Esophagus squamous epithelium (tissue), 5 donors: ENCODE results near the gene PCDH9. TPM values are rescaled to one million over a fixed set of nuclear protein-coding genes. Genes with fewer than 3 reads are reported as not detected.

ENCODE experiments used
- DNase-seq: peaks from one replicate; lab custom pipeline; 2025; lab: John Stamatoyannopoulos, UW
- H3K27ac ChIP-seq, 4 donors: fragments of 200-600 bp; sonication (generic); one replicate each; pipeline ENCODE4 v1.5.1; 2016 to 2019; ENCODE audit warnings: mild to moderate bottlenecking in 1 of 4
- H3K27me3 ChIP-seq, 4 donors: fragments of 200-600 bp; sonication (generic); 1 replicate in 3 of 4; 2 replicates in 1 of 4; pipeline versions ENCODE4 v1.5.1 to v1.6.0; 2017 to 2021; ENCODE audit warnings: antibody characterized with exemption in 1 of 4
- H3K36me3 ChIP-seq, 3 donors: fragments of 200-600 bp; sonication (generic); one replicate each; pipeline ENCODE4 v1.5.1; 2016 to 2019
- H3K4me1 ChIP-seq, 3 donors: fragments of 200-600 bp; sonication (generic); one replicate each; pipeline ENCODE4 v1.5.1; 2017 to 2019
- H3K4me3 ChIP-seq, 4 donors: fragments of 200-600 bp; sonication (generic); 1 replicate in 3 of 4; 2 replicates in 1 of 4; pipeline ENCODE4 v1.5.1; 2016 to 2019; ENCODE audit warnings: mild to moderate bottlenecking in 2 of 4, moderate library complexity in 1 of 4
- H3K9me3 ChIP-seq, 3 donors: fragments of 200-600 bp; sonication (generic); one replicate each; pipeline ENCODE4 v1.5.1; 2016 to 2019
- CTCF ChIP-seq, 6 experiments: fragments of 450-650 bp in 4 of 6; fragments of 200-600 bp in 2 of 6; sonication (generic) in 2 of 6; IDR thresholded peaks; one replicate each; pipeline ENCODE4 v1.5.1; 2016 to 2019; ENCODE audit warnings: antibody characterized with exemption in 6 of 6, mild to moderate bottlenecking in 4 of 6, moderate library complexity in 4 of 6
- POLR2A ChIP-seq, 4 donors: fragments of 450-650 bp; IDR thresholded peaks; one replicate each; pipeline ENCODE4 v1.6.1; 2017; ENCODE audit warnings: antibody characterized with exemption in 4 of 4, mild to moderate bottlenecking in 4 of 4, moderate library complexity in 3 of 4
- WGBS, 2 donors: methylation state at CpG; one replicate each; pipeline ENCODE4 v1.1.5; 2018; 5-methylcytosine and 5-hydroxymethylcytosine counted together
- intact Hi-C: fragments of 100-400 bp; cut with DNase I; formaldehyde crosslinking; loops from one replicate; pipeline ENCODE4 v1.15.0; 2022
- total RNA-seq, 4 donors: library from RNA; depleted of rRNA; stranded (reverse); fragments of >200 nt; gene quantifications; one replicate each; pipeline ENCODE4 v1.1.0, GENCODE V29; 2016
- donor health status: DM: yes; HTN: yes; CAD: no.

Gene PCDH9
- total RNA-seq, 4 donors from 2014 or later, result 0.04 to 1.9 (median 0.45) TPM

- no peak for TF ChIP-seq POLR2A (IDR thresholded peaks at IDR 0.05)
- TF ChIP-seq CTCF (IDR thresholded peaks at IDR 0.05), result no peak
- no peak for DNase-seq
- Histone ChIP-seq H3K4me3 (no peak overlapping the region), H3K27me3 (no peaks in the 10 kb centered on the region), H3K27ac (no peak overlapping the region), H3K4me1 (no peaks in the 10 kb centered on the region), H3K9me3 (no peaks in the 10 kb centered on the region), H3K36me3 (no peaks in the 10 kb centered on the region)
- intact Hi-C loops, result no loop called here
These were observed 566.4 kb downstream of the PCDH9 start for GRCh38 chr13:66663711-66664110.

GRCh38 chr13:66663206-66663605 is 566.9 kb downstream of the PCDH9 start:
- 66 to 74% methylated on average over 2 of the region's 2 CpGs for WGBS, 2 donors
- H3K27me3 ChIP-seq, result no peaks in the 10 kb centered on the region
- TF ChIP-seq POLR2A (IDR thresholded peaks at IDR 0.05) (no peak), CTCF (IDR thresholded peaks at IDR 0.05) (no peak)

GRCh38 chr13:66661336-66661735 is 568.8 kb downstream of the PCDH9 start:
- no peak overlapping the region for H3K27ac ChIP-seq
- no peak overlapping the region for H3K4me3 ChIP-seq
- H3K27me3 ChIP-seq, result no peaks in the 10 kb centered on the region
- intact Hi-C loops, result no loop called here
- no peaks in the 10 kb centered on the region for H3K9me3 ChIP-seq
- no peak for TF ChIP-seq CTCF (IDR thresholded peaks at IDR 0.05)
- TF ChIP-seq POLR2A (IDR thresholded peaks at IDR 0.05), result no peak
- H3K4me1 ChIP-seq, result peaks cover 0 to 3% (median 0%) of the 10 kb centered on the region in 3 donors
- WGBS, 2 donors, result 87 to 88% methylated on average over 2 of the region's 2 CpGs
- H3K36me3 ChIP-seq, result no peaks in the 10 kb centered on the region
- no peak for DNase-seq

More at GRCh38 chr13:66663206-66663605, 566.9 kb downstream of the PCDH9 start:
- DNase-seq, result no peak
- no peaks in the 10 kb centered on the region for H3K9me3 ChIP-seq
- no peak overlapping the region for H3K4me3 ChIP-seq
- H3K27ac ChIP-seq, result no peak overlapping the region
- H3K36me3 ChIP-seq, result no peaks in the 10 kb centered on the region
- H3K4me1 ChIP-seq, result no peaks in the 10 kb centered on the region
- intact Hi-C loops, result no loop called here

- Histone ChIP-seq H3K36me3 (no peaks in the 10 kb centered on the region), H3K4me3 (no peak overlapping the region), H3K9me3 (no peaks in the 10 kb centered on the region), H3K27ac (no peak overlapping the region), H3K4me1 (peaks cover 0 to 3% (median 0%) of the 10 kb centered on the region in 3 donors), H3K27me3 (no peaks in the 10 kb centered on the region)
- TF ChIP-seq POLR2A (IDR thresholded peaks at IDR 0.05), result no peak
- TF ChIP-seq CTCF (IDR thresholded peaks at IDR 0.05), result no peak
- intact Hi-C loops, result no loop called here
- no peak for DNase-seq
These were observed 569.7 kb downstream of the PCDH9 start for GRCh38 chr13:66660468-66660813.

GRCh38 chr13:66659701-66660467 is 570.3 kb downstream of the PCDH9 start:
- DNase-seq, result no peak
- no peaks in the 10 kb centered on the region for H3K36me3 ChIP-seq
- WGBS, 2 donors, result 79 to 83% methylated on average over 7 of the region's 7 CpGs
- H3K27me3 ChIP-seq, result no peaks in the 10 kb centered on the region
- intact Hi-C loops, result no loop called here
- H3K27ac ChIP-seq, result no peak overlapping the region
- TF ChIP-seq POLR2A (IDR thresholded peaks at IDR 0.05) (no peak), CTCF (IDR thresholded peaks at IDR 0.05) (no peak)
- no peak overlapping the region for H3K4me3 ChIP-seq
- H3K4me1 ChIP-seq, result peaks cover 0 to 3% (median 0%) of the 10 kb centered on the region in 3 donors
- no peaks in the 10 kb centered on the region for H3K9me3 ChIP-seq
